Spleen (tissue), 11 donors: ENCODE data around the gene TEX101. TPM values are rescaled to one million over a fixed set of nuclear protein-coding genes. Genes with fewer than 3 reads are reported as not detected.

ENCODE experiments used
- DNase-seq: peaks from one replicate; pipeline ENCODE4 v3.0.0-alpha.2; 2020
- H3K27ac ChIP-seq, 8 donors: fragments of 200-600 bp; sonication (generic) in 7 of 8; 1 replicate in 4 of 8; 2 replicates in 4 of 8; pipeline versions ENCODE4 v1.5.0 to v1.8.0; 2016 to 2021; ENCODE audit warnings: inconsistent platforms in 4 of 8, mild to moderate bottlenecking in 4 of 8, moderate library complexity in 1 of 8
- H3K27me3 ChIP-seq, 7 donors: fragments of 200-600 bp; sonication (generic) in 6 of 7; replicated peaks in 1 of 7; 1 replicate in 4 of 7; 2 replicates in 3 of 7; pipeline versions ENCODE4 v1.5.0 to v1.8.0; 2016 to 2021; ENCODE audit warnings: inconsistent platforms in 3 of 7, mild to moderate bottlenecking in 1 of 7
- H3K36me3 ChIP-seq, 6 donors: fragments of 200-600 bp; sonication (generic) in 5 of 6; 1 replicate in 4 of 6; 2 replicates in 2 of 6; pipeline versions ENCODE4 v1.5.0 to v1.8.0; 2016 to 2021; ENCODE audit warnings: inconsistent platforms in 2 of 6
- H3K4me1 ChIP-seq, 6 donors: fragments of 200-600 bp; sonication (generic) in 5 of 6; 1 replicate in 3 of 6; 2 replicates in 3 of 6; pipeline versions ENCODE4 v1.5.0 to v1.8.0; 2016 to 2021; ENCODE audit warnings: inconsistent platforms in 3 of 6
- H3K4me3 ChIP-seq, 8 donors: fragments of 200-600 bp; sonication (generic) in 7 of 8; 1 replicate in 4 of 8; 2 replicates in 4 of 8; pipeline versions ENCODE4 v1.5.0 to v1.8.0; 2016 to 2021; ENCODE audit warnings: inconsistent platforms in 4 of 8, mild to moderate bottlenecking in 4 of 8, moderate library complexity in 2 of 8
- H3K9me3 ChIP-seq, 8 donors: fragments of 200-600 bp; sonication (generic) in 7 of 8; 1 replicate in 4 of 8; 2 replicates in 4 of 8; pipeline versions ENCODE4 v1.5.0 to v1.8.0; 2016 to 2021; ENCODE audit warnings: inconsistent platforms in 4 of 8
- POLR2A ChIP-seq, 3 donors: fragments of 450-650 bp; IDR thresholded peaks; one replicate each; pipeline ENCODE4 v1.5.1; 2017; ENCODE audit warnings: antibody characterized with exemption in 3 of 3, mild to moderate bottlenecking in 1 of 3
- POLR2AphosphoS5 ChIP-seq, 3 donors: sonication (generic); formaldehyde crosslinking; IDR thresholded peaks; one replicate each; pipeline ENCODE4 v1.5.1; 2017; ENCODE audit warnings: antibody characterized with exemption in 3 of 3
- WGBS, 5 donors: extraction: QIAGEN DNeasy Blood & Tissue Kit in 3 of 5; methylation state at CpG; one replicate each; pipeline versions ENCODE4 v1.1.5 to v1.1.7; 2013 to 2018; 5-methylcytosine and 5-hydroxymethylcytosine counted together
- intact Hi-C: fragments of 100-400 bp; cut with DNase I; formaldehyde crosslinking; loops from one replicate; pipeline ENCODE4 v1.15.0; 2023; ENCODE audit warnings: low total_unique reads
- polyA plus RNA-seq, 3 donors: library from polyadenylated mRNA; stranded (reverse); fragments of 200-250 nt; gene quantifications; one replicate each; pipeline ENCODE4 v1.2.1, GENCODE V29; 2013
- total RNA-seq, 7 donors: library from RNA; depleted of rRNA in 3 of 7; stranded (reverse); fragments of >200 nt in 3 of 7; fragmentation: NEBNext Ultra II Directional in 4 of 7; extraction: Animal tissue kit (Norgen Biotek cat#: 25700) in 4 of 7; gene quantifications; one replicate each; pipeline versions ENCODE4 v1.1.0 to v1.2.1, GENCODE V29; 2016 to 2021
- TF ChIP-seq, protein P1 (sequence below), 11 experiments: fragments of 200-600 bp in 7 of 11; fragments of 450-650 bp in 4 of 11; sonication (generic) in 4 of 11; IDR thresholded peaks in 8 of 11; conservative IDR thresholded peaks in 3 of 11; 1 replicate in 7 of 11; 2 replicates in 4 of 11; pipeline versions ENCODE4 v1.4.0 to v1.8.0; 2016 to 2021; ENCODE audit warnings: antibody characterized with exemption in 11 of 11, inconsistent platforms in 4 of 11, mild to moderate bottlenecking in 1 of 11
- donor health status: healthy with polysubstance abuse.
- donor health status: DM: no; HTN: no; CAD: no; lungs with moderate emphysema.
- donor health status: DM: no; HTN: no; CAD: no.
- donor health status: Bipolar disorder and iron deficiency.
- donor health status: healthy.
- donor health status: DM: no; HTN: no; CAD: no.
- donor health status: DM: yes; HTN: yes; CAD: no.

Gene TEX101
- total and polyA plus RNA-seq, 10 donors = not detected

DNA sequence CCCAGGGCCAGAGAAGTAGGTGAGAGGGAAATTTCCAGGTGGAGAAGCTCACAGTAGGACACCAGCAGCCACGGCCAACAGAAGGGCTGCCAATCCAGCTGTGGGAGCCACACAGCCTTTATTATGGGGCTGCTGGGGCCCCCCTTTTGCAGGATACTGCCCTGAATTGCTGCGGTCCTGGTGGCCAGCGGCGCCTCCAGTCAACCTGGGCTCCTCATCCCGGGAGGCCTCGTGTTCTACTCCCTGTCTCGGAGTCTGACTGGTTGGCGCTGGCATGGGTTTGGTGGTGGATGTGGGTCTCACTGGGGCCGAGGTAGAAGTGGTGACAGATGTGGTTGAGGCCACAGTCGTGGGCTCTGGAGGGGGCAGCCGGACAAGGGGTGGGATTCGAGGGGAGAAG is 46.6 kb downstream of the TEX101 start:
- no peak for DNase-seq
- WGBS, 5 donors = 86 to 92% (median 90%) methylated on average over 12 of the region's 12 CpGs
- no peaks in the 10 kb centered on the region for H3K36me3 ChIP-seq
- H3K4me3 ChIP-seq = no peak overlapping the region
- H3K4me1 ChIP-seq = peaks cover 5 to 42% (median 19%) of the 10 kb centered on the region in 6 donors
- no peak overlapping the region for H3K27ac ChIP-seq
- peaks cover 0 to 18% (median 0%) of the 10 kb centered on the region in 7 donors for H3K27me3 ChIP-seq
- intact Hi-C loops = no loop called here
- no peaks in the 10 kb centered on the region for H3K9me3 ChIP-seq
- no peak for TF ChIP-seq POLR2A (IDR thresholded peaks at IDR 0.05)
- TF ChIP-seq, protein P1, sequence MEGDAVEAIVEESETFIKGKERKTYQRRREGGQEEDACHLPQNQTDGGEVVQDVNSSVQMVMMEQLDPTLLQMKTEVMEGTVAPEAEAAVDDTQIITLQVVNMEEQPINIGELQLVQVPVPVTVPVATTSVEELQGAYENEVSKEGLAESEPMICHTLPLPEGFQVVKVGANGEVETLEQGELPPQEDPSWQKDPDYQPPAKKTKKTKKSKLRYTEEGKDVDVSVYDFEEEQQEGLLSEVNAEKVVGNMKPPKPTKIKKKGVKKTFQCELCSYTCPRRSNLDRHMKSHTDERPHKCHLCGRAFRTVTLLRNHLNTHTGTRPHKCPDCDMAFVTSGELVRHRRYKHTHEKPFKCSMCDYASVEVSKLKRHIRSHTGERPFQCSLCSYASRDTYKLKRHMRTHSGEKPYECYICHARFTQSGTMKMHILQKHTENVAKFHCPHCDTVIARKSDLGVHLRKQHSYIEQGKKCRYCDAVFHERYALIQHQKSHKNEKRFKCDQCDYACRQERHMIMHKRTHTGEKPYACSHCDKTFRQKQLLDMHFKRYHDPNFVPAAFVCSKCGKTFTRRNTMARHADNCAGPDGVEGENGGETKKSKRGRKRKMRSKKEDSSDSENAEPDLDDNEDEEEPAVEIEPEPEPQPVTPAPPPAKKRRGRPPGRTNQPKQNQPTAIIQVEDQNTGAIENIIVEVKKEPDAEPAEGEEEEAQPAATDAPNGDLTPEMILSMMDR (IDR thresholded peaks at IDR 0.05 in 8 of 11, conservative IDR thresholded peaks at IDR 0.05 in 3 of 11) = no peak
- TF ChIP-seq POLR2AphosphoS5 (IDR thresholded peaks at IDR 0.05) = no peak

DNA sequence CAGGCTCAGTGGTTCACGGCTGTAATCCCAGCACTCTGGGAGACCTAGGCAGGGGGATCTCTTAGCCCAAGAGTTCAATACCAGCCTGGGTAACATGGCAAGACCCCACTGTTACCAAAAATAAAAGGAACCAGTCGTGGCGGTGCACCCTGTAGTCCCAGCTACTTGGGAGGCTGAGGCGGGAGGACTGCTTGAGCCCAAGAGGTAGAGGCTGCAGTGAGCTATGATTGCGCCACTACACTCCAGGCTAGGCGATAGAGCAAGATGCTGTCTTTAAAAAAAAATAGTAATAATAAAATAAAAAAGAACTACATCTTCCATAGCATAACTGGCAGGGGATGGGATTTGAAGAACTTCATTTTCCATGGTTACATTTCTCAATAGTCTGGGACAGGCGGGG is 47.7 kb downstream of the TEX101 start:
- H3K4me1 ChIP-seq = peaks cover 5 to 46% (median 19%) of the 10 kb centered on the region in 6 donors
- no peaks in the 10 kb centered on the region for H3K9me3 ChIP-seq
- peaks cover 0 to 20% (median 0%) of the 10 kb centered on the region in 7 donors for H3K27me3 ChIP-seq
- no peaks in the 10 kb centered on the region for H3K36me3 ChIP-seq
- H3K4me3 ChIP-seq = peak overlapping the region in 5 of 8 donors; percentile 76 to 91 (median 83)
- DNase-seq = no peak
- TF ChIP-seq, protein P1 (IDR thresholded peaks at IDR 0.05 in 8 of 11, conservative IDR thresholded peaks at IDR 0.05 in 3 of 11) = no peak
- TF ChIP-seq POLR2A (IDR thresholded peaks at IDR 0.05) (no peak), POLR2AphosphoS5 (IDR thresholded peaks at IDR 0.05) (no peak)
- intact Hi-C loops = no loop called here
- WGBS, 5 donors = 83 to 95% (median 92%) methylated on average over 7 of the region's 7 CpGs
- H3K27ac ChIP-seq = no peak overlapping the region

DNA sequence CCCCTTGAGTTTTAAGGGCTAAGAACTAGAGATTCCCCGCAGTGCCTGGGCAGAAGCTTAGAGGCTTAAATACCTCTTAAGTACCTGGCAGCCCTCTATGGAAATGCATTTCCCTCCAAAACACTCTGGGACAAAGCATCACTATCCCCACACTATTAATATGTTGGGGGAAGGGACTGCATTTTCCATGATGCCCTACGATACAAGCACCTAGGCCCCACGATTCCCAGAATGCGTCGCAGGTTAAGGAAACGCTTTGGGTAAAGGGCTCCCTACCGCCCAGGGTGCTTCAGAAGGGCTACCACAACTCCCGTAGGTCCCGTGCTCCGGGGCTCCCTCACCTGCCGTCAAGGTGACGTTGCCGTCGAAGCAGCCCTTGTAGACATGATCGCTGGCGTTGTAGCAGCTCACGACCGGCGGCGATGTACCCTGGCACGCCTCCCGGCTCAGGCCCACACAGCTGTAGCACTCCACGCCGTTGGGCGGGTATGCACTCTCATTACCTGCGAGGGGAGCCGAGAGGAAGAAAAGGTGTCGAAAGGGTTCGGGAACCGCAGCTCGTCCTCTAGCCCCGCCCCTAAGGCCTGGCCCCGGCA is 48.2 kb downstream of the TEX101 start:
- H3K27ac ChIP-seq = peak overlapping the region in 7 of 8 donors; percentile 76 to 89 (median 86)
- peaks cover 5 to 51% (median 19%) of the 10 kb centered on the region in 6 donors for H3K4me1 ChIP-seq
- TF ChIP-seq, protein P1 (IDR thresholded peaks at IDR 0.05 in 8 of 11, conservative IDR thresholded peaks at IDR 0.05 in 3 of 11) = peak in 1 of 11 experiments; percentile 18
- TF ChIP-seq POLR2A (IDR thresholded peaks at IDR 0.05) = no peak
- peak overlapping the region; percentile 62 to 91 (median 82) for H3K4me3 ChIP-seq
- H3K27me3 ChIP-seq = peaks cover 0 to 20% (median 0%) of the 10 kb centered on the region in 7 donors
- intact Hi-C loops = no loop called here
- H3K9me3 ChIP-seq = no peaks in the 10 kb centered on the region
- no peaks in the 10 kb centered on the region for H3K36me3 ChIP-seq
- WGBS, 5 donors = 11 to 57% (median 14%) methylated on average over 7 to 33 of the region's 33 CpGs
- DNase-seq = no peak

DNA sequence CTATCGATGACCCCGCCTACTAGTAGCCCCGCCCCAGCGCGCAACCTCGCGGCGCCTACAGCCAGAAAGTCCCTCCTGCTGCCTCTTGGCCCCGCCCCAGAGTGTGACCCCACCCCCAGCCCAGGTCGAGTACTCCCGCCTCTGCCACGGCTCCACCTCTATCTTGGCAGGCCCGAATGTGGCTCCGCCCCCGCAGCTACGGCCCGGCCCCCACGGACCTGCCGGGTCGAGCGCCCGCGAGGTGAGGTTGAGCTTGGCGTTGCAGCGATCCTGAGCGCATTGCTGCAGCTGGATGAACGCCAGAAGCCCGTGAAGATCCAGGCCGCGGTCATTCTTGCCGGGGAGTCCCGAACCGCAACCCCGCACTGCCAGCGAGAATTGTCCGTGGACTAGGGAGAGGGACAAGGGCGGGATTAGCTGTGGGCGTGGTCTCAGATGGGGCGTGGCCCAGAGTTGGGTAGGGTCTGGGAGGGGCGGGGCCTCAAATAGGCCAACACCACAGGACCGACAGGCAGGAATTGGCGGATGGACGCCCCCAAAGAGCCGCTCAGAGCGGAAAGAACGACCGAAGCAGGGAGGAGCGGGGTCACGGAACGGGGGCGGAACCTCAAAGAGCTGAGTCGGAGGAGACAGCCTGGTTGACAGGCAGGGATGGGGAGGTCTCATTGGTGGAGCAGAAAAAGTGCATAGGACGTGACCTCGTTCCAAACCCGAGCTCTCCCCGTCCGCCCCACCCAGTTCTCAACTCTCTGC is 48.9 kb downstream of the TEX101 start:
- H3K4me3 ChIP-seq = peak overlapping the region; percentile 62 to 91 (median 82)

More for the DNA sequence above, 48.9 kb downstream of the TEX101 start:
- peak; percentile 99 for DNase-seq
- intact Hi-C loops = no loop called here
- Histone ChIP-seq H3K9me3 (no peaks in the 10 kb centered on the region), H3K27ac (peak overlapping the region; percentile 76 to 89 (median 85)), H3K4me1 (peaks cover 5 to 55% (median 19%) of the 10 kb centered on the region in 6 donors), H3K36me3 (no peaks in the 10 kb centered on the region), H3K27me3 (peaks cover 0 to 20% (median 0%) of the 10 kb centered on the region in 7 donors)
- 0 to 2% (median 1%) methylated on average over 18 to 57 of the region's 57 CpGs for WGBS, 5 donors
- TF ChIP-seq POLR2AphosphoS5 (IDR thresholded peaks at IDR 0.05) (peak; percentile 39 to 81 (median 75)), POLR2A (IDR thresholded peaks at IDR 0.05) (no peak)
- TF ChIP-seq, protein P1 (IDR thresholded peaks at IDR 0.05 in 8 of 11, conservative IDR thresholded peaks at IDR 0.05 in 3 of 11) = peak in 2 of 11 experiments; percentile 23 to 25
